Ammon's horn (tissue), 1 donor: Measurements from ENCODE around the gene ATP5ME.
A peak's percentile ranks its signal among the peaks of the same experiment; 100 is the strongest.
"Not testable (repeated sequence)": the region's sequence is repeated elsewhere in the genome, so short reads cannot be mapped to it uniquely, and the experiment has no call there.

Experiments used
- DNase-seq: peaks from one replicate; pipeline ENCODE4 v3.0.0-alpha.2; 2016; ENCODE audit warnings: low spot score

The ATP5ME gene

GRCh38 chr4:668219-668618 lies 5.9 kb downstream of the ATP5ME start:
- DNase-seq = not testable (repeated sequence)

DNA sequence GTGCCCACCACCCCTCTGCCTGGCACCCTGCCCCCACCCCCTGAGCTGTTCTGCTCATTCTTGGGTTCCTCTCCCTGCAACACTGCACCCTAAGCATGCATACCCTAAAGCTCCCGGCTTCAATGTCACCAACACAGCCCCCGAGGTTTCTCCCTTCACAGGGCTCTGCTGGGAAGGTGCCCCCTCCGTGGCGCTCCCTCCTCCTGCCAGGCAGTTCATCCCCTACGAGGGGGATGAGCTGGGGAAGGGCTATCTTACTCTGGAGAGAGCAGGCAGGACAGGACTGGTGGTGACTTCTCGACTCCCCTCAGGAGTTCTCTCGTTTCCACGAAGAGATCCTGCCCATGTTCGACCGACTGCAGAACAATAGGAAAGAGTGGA lies 6.5 kb downstream of the ATP5ME start:
- no peak for DNase-seq

- DNase-seq = no peak
Measured at GRCh38 chr4:666822-667544, 7.1 kb downstream of the ATP5ME start.

- no peak for DNase-seq
Measured at GRCh38 chr4:666436-666810, 7.7 kb downstream of the ATP5ME start.

GRCh38 chr4:665751-666435 lies 8.2 kb downstream of the ATP5ME start:
- no peak for DNase-seq

DNA sequence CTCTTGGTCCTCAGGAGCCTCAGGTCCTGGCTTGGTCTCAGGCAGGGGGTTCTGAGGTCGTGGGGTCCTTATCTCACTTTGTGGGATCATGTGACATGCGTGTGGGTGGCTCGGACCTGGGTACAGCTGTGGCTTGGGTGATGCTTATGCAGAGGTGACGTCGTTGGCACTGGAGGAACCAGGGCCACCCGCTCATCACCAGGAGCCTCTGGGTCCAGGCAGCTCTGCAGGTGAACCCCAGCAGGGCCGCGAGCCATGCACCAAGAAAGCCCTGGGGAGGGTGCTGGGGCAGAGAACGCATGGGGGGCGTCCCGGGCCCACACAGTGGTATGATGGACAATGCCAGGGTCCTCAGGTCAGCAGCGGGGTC lies 8.7 kb downstream of the ATP5ME start:
- DNase-seq = no peak

- no peak for DNase-seq
Measured at GRCh38 chr4:664713-665231, 9.3 kb downstream of the ATP5ME start.

GRCh38 chr4:663438-664428 lies 10.3 kb downstream of the ATP5ME start:
- peak; percentile 45 for DNase-seq

GRCh38 chr4:663046-663437 lies 11.0 kb downstream of the ATP5ME start:
- no peak for DNase-seq

DNA sequence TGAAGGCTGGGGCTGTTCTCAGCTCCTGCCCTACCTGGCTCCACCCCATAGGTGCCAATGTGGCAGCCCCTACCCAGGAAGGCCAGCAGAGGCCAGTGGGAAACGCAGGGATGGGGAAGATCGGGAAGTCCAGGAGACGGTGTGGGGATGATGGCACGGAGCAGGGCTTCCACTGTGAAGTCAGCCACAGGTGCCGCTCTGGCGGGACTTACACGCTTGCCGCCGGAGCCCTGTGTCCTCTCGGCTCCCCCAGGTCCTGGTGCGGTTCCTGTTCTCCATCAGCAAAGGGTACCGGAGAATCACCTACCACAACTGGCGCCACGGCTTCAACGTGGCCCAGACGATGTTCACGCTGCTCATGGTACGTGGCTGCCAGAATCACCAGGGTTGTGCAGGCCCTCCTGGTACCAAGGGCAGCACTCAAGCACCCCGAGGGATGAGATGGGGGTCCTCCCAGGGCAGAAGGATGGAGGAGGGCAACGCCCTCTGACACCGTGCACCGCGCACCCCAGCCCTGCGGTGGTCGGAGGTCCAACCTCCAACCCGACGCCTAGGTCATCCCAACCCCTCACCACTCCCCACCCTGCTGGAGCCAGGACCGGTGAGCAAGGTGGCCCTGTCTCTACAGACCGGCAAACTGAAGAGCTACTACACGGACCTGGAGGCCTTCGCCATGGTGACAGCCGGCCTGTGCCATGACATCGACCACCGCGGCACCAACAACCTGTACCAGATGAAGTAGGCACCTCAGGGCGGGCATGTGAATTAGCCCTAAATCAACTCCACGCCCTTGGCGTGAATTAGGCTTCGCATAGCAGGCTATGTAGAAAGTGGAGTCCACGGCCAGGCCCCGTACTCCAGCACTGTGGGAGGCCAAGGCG lies 12.0 kb downstream of the ATP5ME start:
- no peak for DNase-seq

DNA sequence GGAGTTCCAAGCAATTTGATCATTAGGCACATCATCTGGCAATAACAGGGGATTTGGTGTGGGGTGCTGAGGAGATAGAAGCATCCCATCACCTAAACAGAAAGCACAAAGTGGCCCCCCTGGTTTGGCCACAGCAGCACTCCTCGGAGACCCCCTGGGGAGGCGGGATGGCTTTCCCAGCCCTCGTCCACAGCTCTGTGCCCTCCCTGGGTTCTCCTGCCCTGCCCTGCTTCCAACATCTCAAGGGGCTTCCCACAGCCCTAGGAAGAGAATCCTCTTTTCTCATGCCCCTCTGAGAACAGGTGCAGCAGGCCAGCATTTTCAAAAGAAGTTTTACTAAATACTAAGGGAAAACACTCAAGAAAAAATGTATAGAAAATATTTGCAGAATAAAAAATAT lies 12.8 kb downstream of the ATP5ME start:
- DNase-seq = no peak

DNA sequence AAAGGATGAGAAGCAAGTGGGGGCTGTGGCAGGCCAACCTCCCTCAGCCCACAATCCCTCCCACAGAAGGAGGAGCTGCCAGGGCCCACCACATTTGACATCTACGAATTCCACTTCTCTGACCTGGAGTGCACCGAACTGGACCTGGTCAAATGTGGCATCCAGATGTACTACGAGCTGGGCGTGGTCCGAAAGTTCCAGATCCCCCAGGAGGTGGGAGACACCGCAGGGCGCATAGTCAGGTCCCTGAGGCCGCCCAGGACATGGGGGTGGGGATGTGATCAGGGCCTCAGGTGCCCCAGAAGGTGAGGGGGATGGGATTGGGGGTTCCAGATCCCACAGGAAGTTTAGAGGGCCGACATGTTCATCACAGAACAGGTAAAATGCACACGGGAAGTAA lies 13.7 kb downstream of the ATP5ME start:
- no peak for DNase-seq

GRCh38 chr4:659851-660250 lies 14.2 kb downstream of the ATP5ME start:
- no peak for DNase-seq

DNA sequence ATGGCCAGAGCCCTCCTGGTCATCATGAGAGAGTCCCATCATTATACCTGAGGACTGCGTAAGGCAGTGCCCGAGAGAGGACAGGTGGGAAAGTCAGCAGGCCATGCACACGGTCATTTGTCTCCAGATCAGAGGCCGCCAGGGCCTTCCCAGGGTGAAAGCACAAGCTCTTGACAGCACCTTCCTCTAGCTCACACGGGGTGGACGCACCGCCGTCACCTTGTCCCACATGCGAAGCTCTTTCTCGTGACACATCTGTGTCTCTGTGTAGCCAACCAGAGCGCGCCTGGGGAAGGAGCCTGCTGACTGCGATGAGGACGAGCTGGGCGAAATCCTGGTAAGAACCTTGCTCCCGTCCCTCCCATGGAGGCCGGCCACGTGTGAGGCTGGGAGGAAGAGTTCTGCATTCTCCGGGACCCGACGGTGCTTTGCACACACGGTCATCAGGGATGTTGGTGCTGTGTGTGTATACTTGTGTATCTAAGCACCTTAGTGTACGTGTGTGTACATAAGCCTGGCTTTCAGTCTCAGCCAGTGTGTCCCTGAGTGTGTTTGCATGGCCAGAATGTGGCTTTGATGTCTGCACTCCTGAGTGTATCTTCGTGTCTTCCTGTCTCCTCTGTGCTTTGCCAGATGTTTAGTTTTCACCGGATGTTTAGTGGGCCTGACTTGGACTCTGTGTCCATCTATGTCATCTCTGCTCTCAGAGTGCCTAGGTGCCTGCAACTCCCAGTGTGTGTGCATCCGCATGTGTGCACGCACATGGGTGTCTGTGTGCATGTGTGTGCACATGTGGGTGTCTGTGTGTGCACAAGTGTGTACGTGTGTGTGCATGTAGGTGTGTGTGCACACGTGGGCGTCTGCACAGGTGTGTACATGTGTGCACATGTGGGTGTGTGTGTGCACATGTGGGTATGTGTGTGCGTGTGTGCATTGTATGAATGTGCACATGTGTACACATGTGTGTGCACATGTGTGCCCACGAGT lies 15.1 kb downstream of the ATP5ME start:
- no peak for DNase-seq

GRCh38 chr4:657834-658667 lies 16.0 kb downstream of the ATP5ME start:
- no peak for DNase-seq

DNA sequence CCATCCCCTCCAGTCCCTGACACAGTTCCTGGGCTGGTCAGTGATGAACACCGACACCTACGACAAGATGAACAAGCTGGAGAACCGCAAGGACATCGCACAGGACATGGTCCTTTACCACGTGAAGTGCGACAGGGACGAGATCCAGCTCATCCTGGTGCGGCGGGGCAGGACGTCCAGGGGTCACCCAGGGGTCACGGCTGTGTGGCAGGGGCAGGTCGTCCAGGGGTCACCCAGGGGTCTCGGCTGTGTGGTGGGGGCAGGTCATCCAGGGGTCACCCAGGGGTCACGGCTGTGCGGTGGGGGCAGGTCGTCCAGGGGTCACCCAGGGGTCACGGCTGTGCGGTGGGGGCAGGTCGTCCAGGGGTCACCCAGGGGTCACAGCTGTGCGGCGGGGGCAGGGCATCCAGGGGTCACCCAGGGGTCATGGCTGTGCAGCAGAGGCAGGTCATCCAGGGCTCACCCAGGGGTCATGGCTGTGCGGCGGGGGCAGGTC lies 16.7 kb downstream of the ATP5ME start:
- DNase-seq = no peak

DNA sequence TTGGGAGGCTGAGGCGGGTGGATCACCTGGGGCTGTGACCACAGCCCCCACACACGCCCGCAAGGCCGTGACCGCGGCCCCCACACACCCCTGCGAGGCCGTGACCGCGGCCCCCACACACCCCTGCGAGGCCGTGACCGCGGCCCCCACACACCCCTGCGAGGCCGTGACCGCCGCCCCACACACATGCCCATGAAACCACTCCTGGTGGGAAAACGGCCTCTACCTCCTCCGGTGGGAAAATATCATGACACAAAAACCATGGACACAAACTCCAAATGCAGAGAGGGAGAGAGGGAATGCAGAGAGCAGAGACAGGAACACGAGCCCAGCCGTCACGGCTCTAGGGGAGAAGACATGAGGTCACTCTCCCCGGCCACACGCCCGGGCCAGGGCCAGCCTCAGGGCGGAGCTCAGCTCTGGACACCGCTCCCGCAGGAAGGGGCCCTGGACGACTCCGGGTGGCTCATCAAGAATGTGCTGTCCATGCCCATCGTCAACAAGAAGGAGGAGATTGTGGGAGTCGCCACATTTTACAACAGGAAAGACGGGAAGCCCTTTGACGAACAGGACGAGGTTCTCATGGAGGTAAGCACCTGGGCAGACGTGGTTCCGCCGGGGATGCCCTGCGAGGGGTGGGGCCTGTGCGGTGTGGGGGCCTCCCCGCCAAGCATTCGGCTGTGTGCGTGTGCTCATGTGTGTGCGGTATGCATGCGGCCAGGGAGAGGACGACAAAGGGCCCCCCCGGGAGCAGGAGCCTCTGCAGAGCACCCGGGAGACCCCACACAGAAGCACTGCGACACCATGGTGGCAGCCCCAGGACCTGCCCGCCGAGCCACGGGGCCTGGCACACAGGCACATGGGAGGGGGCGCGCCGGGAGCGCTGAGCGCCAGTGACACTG lies 17.4 kb downstream of the ATP5ME start:
- no peak for DNase-seq
